ENCODE measurements around the gene MATCAP1.
A peak's percentile ranks its signal among the peaks of the same experiment; 100 is the strongest.

MATCAP1 gene

GRCh38 chr16:67191995-67192681 lies 8.4 kb upstream of the MATCAP1 start, which contains the start of gene E2F4:
TSS of gene E2F4 (plus strand) at chr16:67192155. CDS start at chr16:67192228, 73 bp downstream.
- TF ChIP-seq SPI1 (IDR thresholded peaks at IDR 0.05; ENCODE audit: low read depth, low read length): peak; percentile 80
- TF ChIP-seq TAF1 (IDR thresholded peaks at IDR 0.05; ENCODE audit: low read depth, low read length): no peak
- TF ChIP-seq POLR2A (IDR thresholded peaks at IDR 0.05; ENCODE audit: low read depth, low read length): peak; percentile 58; the same call in 1 of the 2 replicates
- TF ChIP-seq POU2F2 (IDR thresholded peaks at IDR 0.05; ENCODE audit: low read depth, low read length): 0 out of 2 replicates have a peak, but pooled peaks have one; percentile 26
- peak; percentile 52; the same call in 1 of the 2 replicates for TF ChIP-seq POLR2AphosphoS5 (IDR thresholded peaks at IDR 0.05; ENCODE audit: low read depth, low read length)
- TF ChIP-seq PAX5 (IDR thresholded peaks at IDR 0.05; ENCODE audit: insufficient read depth, low read length, severe bottlenecking): no peak
- peak; percentile 100 for FAIRE-seq

GRCh38 chr16:67191411-67191994 lies 7.7 kb upstream of the MATCAP1 start:
- DNase-seq (ENCODE audit: insufficient read length, low spot score): no peak
- FAIRE-seq: no peak
- TF ChIP-seq TAF1 (IDR thresholded peaks at IDR 0.05; ENCODE audit: low read depth, low read length): no peak
- TF ChIP-seq POU2F2 (IDR thresholded peaks at IDR 0.05; ENCODE audit: low read depth, low read length): no peak
- no peak for TF ChIP-seq POLR2A (IDR thresholded peaks at IDR 0.05; ENCODE audit: low read depth, low read length)
- TF ChIP-seq SPI1 (IDR thresholded peaks at IDR 0.05; ENCODE audit: low read depth, low read length): no peak
- no peak for TF ChIP-seq POLR2AphosphoS5 (IDR thresholded peaks at IDR 0.05; ENCODE audit: low read depth, low read length)
- no peak for TF ChIP-seq PAX5 (IDR thresholded peaks at IDR 0.05; ENCODE audit: insufficient read depth, low read length, severe bottlenecking)

More at GRCh38 chr16:67191995-67192681, 8.4 kb upstream of the MATCAP1 start, which contains the start of gene E2F4:
- peak; percentile 99 for DNase-seq (ENCODE audit: insufficient read length, low spot score)

- FAIRE-seq (no peak), DNase-seq (ENCODE audit: insufficient read length, low spot score) (no peak)
- TF ChIP-seq POLR2A (IDR thresholded peaks at IDR 0.05; ENCODE audit: low read depth, low read length) (no peak), SPI1 (IDR thresholded peaks at IDR 0.05; ENCODE audit: low read depth, low read length) (no peak), TAF1 (IDR thresholded peaks at IDR 0.05; ENCODE audit: low read depth, low read length) (no peak), POLR2AphosphoS5 (IDR thresholded peaks at IDR 0.05; ENCODE audit: low read depth, low read length) (no peak), POU2F2 (IDR thresholded peaks at IDR 0.05; ENCODE audit: low read depth, low read length) (no peak), PAX5 (IDR thresholded peaks at IDR 0.05; ENCODE audit: insufficient read depth, low read length, severe bottlenecking) (no peak)
These were observed 7.0 kb upstream of the MATCAP1 start for GRCh38 chr16:67190448-67191399.

- FAIRE-seq (no peak), DNase-seq (ENCODE audit: insufficient read length, low spot score) (no peak)
- TF ChIP-seq PAX5 (IDR thresholded peaks at IDR 0.05; ENCODE audit: insufficient read depth, low read length, severe bottlenecking): no peak
- no peak for TF ChIP-seq POU2F2 (IDR thresholded peaks at IDR 0.05; ENCODE audit: low read depth, low read length)
- TF ChIP-seq TAF1 (IDR thresholded peaks at IDR 0.05; ENCODE audit: low read depth, low read length): no peak
- TF ChIP-seq POLR2AphosphoS5 (IDR thresholded peaks at IDR 0.05; ENCODE audit: low read depth, low read length): no peak
- TF ChIP-seq POLR2A (IDR thresholded peaks at IDR 0.05; ENCODE audit: low read depth, low read length): no peak
- TF ChIP-seq SPI1 (IDR thresholded peaks at IDR 0.05; ENCODE audit: low read depth, low read length): no peak
These were observed 6.3 kb upstream of the MATCAP1 start, which contains the start of gene EXOC3L1 for GRCh38 chr16:67190041-67190440. TSS of gene EXOC3L1 (minus strand) at chr16:67190136. CDS start at chr16:67189676, 460 bp downstream.

GRCh38 chr16:67188798-67189197 lies 5.0 kb upstream of the MATCAP1 start:
- DNase-seq (ENCODE audit: insufficient read length, low spot score) (no peak), FAIRE-seq (no peak)
- TF ChIP-seq SPI1 (IDR thresholded peaks at IDR 0.05; ENCODE audit: low read depth, low read length) (no peak), POLR2A (IDR thresholded peaks at IDR 0.05; ENCODE audit: low read depth, low read length) (no peak), TAF1 (IDR thresholded peaks at IDR 0.05; ENCODE audit: low read depth, low read length) (no peak), PAX5 (IDR thresholded peaks at IDR 0.05; ENCODE audit: insufficient read depth, low read length, severe bottlenecking) (no peak), POLR2AphosphoS5 (IDR thresholded peaks at IDR 0.05; ENCODE audit: low read depth, low read length) (no peak), POU2F2 (IDR thresholded peaks at IDR 0.05; ENCODE audit: low read depth, low read length) (no peak)

- FAIRE-seq (no peak), DNase-seq (ENCODE audit: insufficient read length, low spot score) (no peak)
- TF ChIP-seq SPI1 (IDR thresholded peaks at IDR 0.05; ENCODE audit: low read depth, low read length) (no peak), PAX5 (IDR thresholded peaks at IDR 0.05; ENCODE audit: insufficient read depth, low read length, severe bottlenecking) (no peak), TAF1 (IDR thresholded peaks at IDR 0.05; ENCODE audit: low read depth, low read length) (no peak), POU2F2 (IDR thresholded peaks at IDR 0.05; ENCODE audit: low read depth, low read length) (no peak), POLR2A (IDR thresholded peaks at IDR 0.05; ENCODE audit: low read depth, low read length) (no peak), POLR2AphosphoS5 (IDR thresholded peaks at IDR 0.05; ENCODE audit: low read depth, low read length) (no peak)
These were observed 4.6 kb upstream of the MATCAP1 start for GRCh38 chr16:67188323-67188722.

GRCh38 chr16:67187175-67187890 lies 3.6 kb upstream of the MATCAP1 start:
- FAIRE-seq (no peak), DNase-seq (ENCODE audit: insufficient read length, low spot score) (no peak)
- TF ChIP-seq SPI1 (IDR thresholded peaks at IDR 0.05; ENCODE audit: low read depth, low read length): no peak
- no peak for TF ChIP-seq POLR2AphosphoS5 (IDR thresholded peaks at IDR 0.05; ENCODE audit: low read depth, low read length)
- TF ChIP-seq POLR2A (IDR thresholded peaks at IDR 0.05; ENCODE audit: low read depth, low read length): no peak
- TF ChIP-seq POU2F2 (IDR thresholded peaks at IDR 0.05; ENCODE audit: low read depth, low read length): no peak
- TF ChIP-seq PAX5 (IDR thresholded peaks at IDR 0.05; ENCODE audit: insufficient read depth, low read length, severe bottlenecking): no peak
- TF ChIP-seq TAF1 (IDR thresholded peaks at IDR 0.05; ENCODE audit: low read depth, low read length): no peak

- TF ChIP-seq PAX5 (IDR thresholded peaks at IDR 0.05; ENCODE audit: insufficient read depth, low read length, severe bottlenecking) (no peak), POLR2A (IDR thresholded peaks at IDR 0.05; ENCODE audit: low read depth, low read length) (no peak)
- FAIRE-seq: no peak
These were observed 2.8 kb upstream of the MATCAP1 start for GRCh38 chr16:67186550-67186950.

More at GRCh38 chr16:67186550-67186950, 2.8 kb upstream of the MATCAP1 start:
- DNase-seq (ENCODE audit: insufficient read length, low spot score): no peak
